PC-3 (cell line): ENCODE data around the gene MAD2L1BP.

ENCODE experiments used
- CTCF ChIP-seq: fragments of 300-600 bp; sonication (generic); conservative IDR thresholded peaks from 2 replicates; pipeline ENCODE4 v1.5.1; 2017; ENCODE audit warnings: antibody characterized with exemption, low read depth, mild to moderate bottlenecking, low read length
- EZH2 ChIP-seq: fragments of 300-600 bp; sonication (generic); IDR thresholded peaks from one replicate; pipeline ENCODE4 v1.6.1; 2017; ENCODE audit warnings: antibody characterized with exemption, mild to moderate bottlenecking, low read length; ENCODE audit not compliant: unreplicated experiment
- EZH2phosphoT487 ChIP-seq: fragments of 300-600 bp; sonication (generic); IDR thresholded peaks from 2 replicates; pipeline ENCODE4 v1.6.1; 2018; ENCODE audit warnings: mild to moderate bottlenecking, antibody characterized with exemption, low read length, borderline replicate concordance

- TF ChIP-seq CTCF: no peak
- TF ChIP-seq EZH2: no peak
- no peak for TF ChIP-seq EZH2phosphoT487
Observed at GRCh38 chr6:43674921-43675320, 39.3 kb downstream of the MAD2L1BP start.
